Fibroblast of pulmonary artery (primary cell): ENCODE data around the gene GPR83.

Experiments used
- DNase-seq: peaks from one replicate; pipeline ENCODE4 v3.0.0-alpha.2; 2010; ENCODE audit warnings: low read depth
- H3K4me3 ChIP-seq: replicated peaks from 2 replicates; pipeline ENCODE4 v1.5.1; 2011; ENCODE audit warnings: low read depth, mild to moderate bottlenecking, control low read depth, low read length, moderate library complexity
- CTCF ChIP-seq: IDR thresholded peaks from 2 replicates; pipeline ENCODE4 v1.5.1; 2011; ENCODE audit warnings: mild to moderate bottlenecking, control low read depth, low read length, inconsistent platforms; ENCODE audit errors: missing control alignments

GPR83 gene

GRCh38 chr11:94433049-94433448, 31.8 kb upstream of the GPR83 start:
- no peak for DNase-seq
- TF ChIP-seq CTCF: no peak
- no peak overlapping the region for H3K4me3 ChIP-seq

GRCh38 chr11:94424662-94425061, 23.4 kb upstream of the GPR83 start:
- TF ChIP-seq CTCF: no peak
- H3K4me3 ChIP-seq: no peak overlapping the region
- DNase-seq: peak; percentile 38

- no peak overlapping the region for H3K4me3 ChIP-seq
- TF ChIP-seq CTCF: no peak
- no peak for DNase-seq
Measured at GRCh38 chr11:94424011-94424410, 22.8 kb upstream of the GPR83 start.

GRCh38 chr11:94423507-94423906, 22.3 kb upstream of the GPR83 start:
- no peak overlapping the region for H3K4me3 ChIP-seq
- no peak for DNase-seq
- TF ChIP-seq CTCF: no peak

- TF ChIP-seq CTCF: no peak
- no peak overlapping the region for H3K4me3 ChIP-seq
- no peak for DNase-seq
Measured at GRCh38 chr11:94418123-94418765, 17.0 kb upstream of the GPR83 start.

GRCh38 chr11:94417386-94417987, 16.3 kb upstream of the GPR83 start:
- H3K4me3 ChIP-seq: no peak overlapping the region
- TF ChIP-seq CTCF: peak; percentile 76
- DNase-seq: peak; percentile 63
